Measurements from ENCODE around the gene ERVV-1. TPM values are rescaled to one million over a fixed set of nuclear protein-coding genes. Genes with fewer than 3 reads are reported as not detected.

Gene ERVV-1
- total and polyA plus RNA-seq, 2 of the 13 experiments (the other 11 are each of a cell fraction or from before 2014, with no cell fraction given) = not detected

GRCh38 chr19:52992109-52993004 lies 21.4 kb upstream of the ERVV-1 start:
- 54% methylated on average over 26 of the region's 26 CpGs for WGBS (ENCODE audit: low lambda C conversion rate)
- in situ Hi-C loops (cut with HindIII; ENCODE audit: extremely low pct_ligation_motif_present, low pct_unique_long_range_greater_than_20kb) (no loop called here), intact Hi-C loops (cut with micrococcal nuclease; ENCODE audit: unreplicated experiment) (no loop called here)
- ATAC-seq (no peak), DNase-seq (ENCODE audit: low spot score) (no peak), FAIRE-seq (no peak)
- no peak for TF ChIP-seq ZNF30 (CRISPR knock-in tag; IDR thresholded peaks at IDR 0.05)
- TF ChIP-seq NFKBIZ (CRISPR knock-in tag; IDR thresholded peaks at IDR 0.05) = no peak
- no peak for TF ChIP-seq RFXAP (CRISPR knock-in tag; IDR thresholded peaks at IDR 0.05; ENCODE audit: borderline replicate concordance)
- no peak for TF ChIP-seq SPEN (CRISPR knock-in tag; IDR thresholded peaks at IDR 0.05; ENCODE audit: low read depth)
- TF ChIP-seq CCAR2 (optimal IDR thresholded peaks at IDR 0.05; ENCODE audit: low read depth, low read length) = no peak
- TF ChIP-seq SRSF9 (IDR thresholded peaks at IDR 0.05; ENCODE audit: borderline replicate concordance, insufficient read depth, low read depth, low read length, poor library complexity, severe bottlenecking) = no peak
- no peak for TF ChIP-seq HOXD1 (CRISPR knock-in tag; IDR thresholded peaks at IDR 0.05)
- TF ChIP-seq ZNF414 (CRISPR knock-in tag; IDR thresholded peaks at IDR 0.05) = no peak
- TF ChIP-seq ZBTB3 (CRISPR knock-in tag; IDR thresholded peaks at IDR 0.05; ENCODE audit: borderline replicate concordance, low read depth) = no peak
- no peak for TF ChIP-seq ZNF781 (CRISPR knock-in tag; IDR thresholded peaks at IDR 0.05; ENCODE audit: borderline replicate concordance, not compliant biosample characterization)
- TF ChIP-seq AFF4 (CRISPR knock-in tag; IDR thresholded peaks at IDR 0.05) = no peak
- TF ChIP-seq ZNF792 (CRISPR knock-in tag; IDR thresholded peaks at IDR 0.05) = no peak
- Histone ChIP-seq H2AFZ (ENCODE audit: low read length) (no peak overlapping the region), H3K9ac (ENCODE audit: insufficient read depth, low read depth, low read length) (no peak overlapping the region), H3K27ac (ENCODE audit: extremely low read length, insufficient read depth, low read length) (no peak overlapping the region), H3K4me1 (ENCODE audit: insufficient read depth, low read length) (no peaks in the 10 kb centered on the region), H3K4me3 (replicated peaks in 1 of 3; ENCODE audit: insufficient read depth in 1 of 3, low read depth in 2 of 3, low read length in 3 of 3) (no peak overlapping the region), H4K20me1 (ENCODE audit: insufficient read depth, low read length) (no peaks in the 10 kb centered on the region), H3K79me2 (ENCODE audit: insufficient read depth, low read length) (no peaks in the 10 kb centered on the region), H3K4me2 (ENCODE audit: low read depth, low read length) (no peak overlapping the region), H3K27me3 (ENCODE audit: control insufficient read depth in 1 of 2, insufficient read depth in 2 of 2, low read length in 2 of 2) (no peaks in the 10 kb centered on the region), H3K9me3 (ENCODE audit: low read length) (peaks cover 46% of the 10 kb centered on the region), H3K36me3 (replicated peaks in 1 of 2; ENCODE audit: control insufficient read depth in 1 of 2, insufficient read depth in 2 of 2, low read length in 2 of 2) (no peaks in the 10 kb centered on the region)
- ChIA-PET POLR2A (no interaction called here), CTCF (ENCODE audit: low intra/inter-chr PET ratio, low total read pairs) (no interaction called here)
- BruUV-seq (replicated peaks) = no TSS peak
